WTC11 (cell line): ENCODE results near the gene PARL.

Experiments used
- KAT7 ChIP-seq: sonication (generic); formaldehyde crosslinking; IDR thresholded peaks from 2 replicates; pipeline ENCODE4 v1.8.1; 2023; ENCODE audit warnings: missing genetic modification reagents, mild to moderate bottlenecking, borderline replicate concordance
- NFATC4 ChIP-seq: fragments of 250-450 bp; sonication (Bioruptor Pico); IDR thresholded peaks from 2 replicates; pipeline ENCODE4 v1.9.0; 2021; ENCODE audit warnings: mild to moderate bottlenecking
- NR2C2 ChIP-seq: sonication (generic); formaldehyde crosslinking; IDR thresholded peaks from 2 replicates; pipeline ENCODE4 v1.8.0; 2022; ENCODE audit warnings: mild to moderate bottlenecking, missing genetic modification reagents
- TF ChIP-seq, protein P1 (sequence below): fragments of 200-600 bp; IDR thresholded peaks from 2 replicates; pipeline ENCODE4 v1.8.0; 2022; ENCODE audit warnings: antibody characterized with exemption
- TF ChIP-seq, protein P2 (sequence below): sonication (generic); formaldehyde crosslinking; IDR thresholded peaks from 2 replicates; pipeline ENCODE4 v1.8.1; 2022; ENCODE audit warnings: low read depth, missing genetic modification reagents, borderline replicate concordance

DNA sequence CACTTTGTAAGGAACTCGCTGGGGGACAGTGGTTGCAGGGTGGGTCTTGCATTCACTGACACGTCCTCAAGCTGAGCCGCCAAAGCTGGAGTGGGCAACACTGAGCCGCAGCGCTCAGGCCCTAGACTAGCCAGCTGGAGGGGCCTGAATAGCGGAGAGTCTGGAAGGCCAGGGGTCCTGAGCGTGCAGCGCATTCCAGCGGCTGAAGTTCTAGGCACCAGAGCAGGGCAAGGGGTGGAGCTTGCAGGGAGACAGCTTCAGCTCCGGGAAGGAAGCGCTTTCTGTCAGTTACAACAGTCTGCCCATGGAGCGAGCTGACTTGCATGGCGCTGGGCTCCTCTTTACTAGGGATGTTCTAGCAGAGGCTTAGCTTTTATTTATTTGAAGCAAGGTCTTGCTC, 62.0 kb downstream of the PARL start:
- TF ChIP-seq, protein P1, sequence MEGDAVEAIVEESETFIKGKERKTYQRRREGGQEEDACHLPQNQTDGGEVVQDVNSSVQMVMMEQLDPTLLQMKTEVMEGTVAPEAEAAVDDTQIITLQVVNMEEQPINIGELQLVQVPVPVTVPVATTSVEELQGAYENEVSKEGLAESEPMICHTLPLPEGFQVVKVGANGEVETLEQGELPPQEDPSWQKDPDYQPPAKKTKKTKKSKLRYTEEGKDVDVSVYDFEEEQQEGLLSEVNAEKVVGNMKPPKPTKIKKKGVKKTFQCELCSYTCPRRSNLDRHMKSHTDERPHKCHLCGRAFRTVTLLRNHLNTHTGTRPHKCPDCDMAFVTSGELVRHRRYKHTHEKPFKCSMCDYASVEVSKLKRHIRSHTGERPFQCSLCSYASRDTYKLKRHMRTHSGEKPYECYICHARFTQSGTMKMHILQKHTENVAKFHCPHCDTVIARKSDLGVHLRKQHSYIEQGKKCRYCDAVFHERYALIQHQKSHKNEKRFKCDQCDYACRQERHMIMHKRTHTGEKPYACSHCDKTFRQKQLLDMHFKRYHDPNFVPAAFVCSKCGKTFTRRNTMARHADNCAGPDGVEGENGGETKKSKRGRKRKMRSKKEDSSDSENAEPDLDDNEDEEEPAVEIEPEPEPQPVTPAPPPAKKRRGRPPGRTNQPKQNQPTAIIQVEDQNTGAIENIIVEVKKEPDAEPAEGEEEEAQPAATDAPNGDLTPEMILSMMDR: no peak
- TF ChIP-seq, protein P2, sequence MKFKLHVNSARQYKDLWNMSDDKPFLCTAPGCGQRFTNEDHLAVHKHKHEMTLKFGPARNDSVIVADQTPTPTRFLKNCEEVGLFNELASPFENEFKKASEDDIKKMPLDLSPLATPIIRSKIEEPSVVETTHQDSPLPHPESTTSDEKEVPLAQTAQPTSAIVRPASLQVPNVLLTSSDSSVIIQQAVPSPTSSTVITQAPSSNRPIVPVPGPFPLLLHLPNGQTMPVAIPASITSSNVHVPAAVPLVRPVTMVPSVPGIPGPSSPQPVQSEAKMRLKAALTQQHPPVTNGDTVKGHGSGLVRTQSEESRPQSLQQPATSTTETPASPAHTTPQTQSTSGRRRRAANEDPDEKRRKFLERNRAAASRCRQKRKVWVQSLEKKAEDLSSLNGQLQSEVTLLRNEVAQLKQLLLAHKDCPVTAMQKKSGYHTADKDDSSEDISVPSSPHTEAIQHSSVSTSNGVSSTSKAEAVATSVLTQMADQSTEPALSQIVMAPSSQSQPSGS: no peak
- TF ChIP-seq KAT7 (CRISPR knock-in tag) (no peak), NR2C2 (CRISPR knock-in tag) (no peak), NFATC4 (CRISPR knock-in tag) (no peak)
